OCI-M1 (cell line): ENCODE measurements around the gene PACRG.
A peak's percentile ranks its signal among the peaks of the same experiment; 100 is the strongest.

Experiments
- DNase-seq: peaks from one replicate; lab custom pipeline; 2025; lab: John Stamatoyannopoulos, UW

Gene PACRG

GRCh38 chr6:163335056-163335455 lies 607.3 kb downstream of the PACRG start:
- DNase-seq = no peak

GRCh38 chr6:163335671-163336545 lies 608.1 kb downstream of the PACRG start:
- DNase-seq = no peak

GRCh38 chr6:163336961-163337360 lies 609.2 kb downstream of the PACRG start:
- DNase-seq = no peak

- DNase-seq = no peak
These were observed 610.2 kb downstream of the PACRG start for GRCh38 chr6:163337958-163338357.

GRCh38 chr6:163338671-163339405 lies 611.1 kb downstream of the PACRG start:
- DNase-seq = peak; percentile 52

GRCh38 chr6:163339466-163339865 lies 611.7 kb downstream of the PACRG start:
- DNase-seq = no peak

GRCh38 chr6:163340201-163340887 lies 612.6 kb downstream of the PACRG start:
- no peak for DNase-seq

GRCh38 chr6:163341224-163342061 lies 613.7 kb downstream of the PACRG start:
- no peak for DNase-seq

- no peak for DNase-seq
These were observed 615.1 kb downstream of the PACRG start for GRCh38 chr6:163342571-163343539.

GRCh38 chr6:163343609-163344008 lies 615.8 kb downstream of the PACRG start:
- no peak for DNase-seq

GRCh38 chr6:163344411-163344810 lies 616.6 kb downstream of the PACRG start:
- DNase-seq = no peak

- no peak for DNase-seq
These were observed 618.2 kb downstream of the PACRG start for GRCh38 chr6:163345931-163346330.

- DNase-seq = no peak
These were observed 618.8 kb downstream of the PACRG start for GRCh38 chr6:163346497-163346961.

GRCh38 chr6:163347021-163347446 lies 619.3 kb downstream of the PACRG start:
- DNase-seq = no peak

- DNase-seq = no peak
These were observed 621.3 kb downstream of the PACRG start for GRCh38 chr6:163348789-163349680.

- no peak for DNase-seq
These were observed 621.9 kb downstream of the PACRG start for GRCh38 chr6:163349696-163350095.

- DNase-seq = no peak
These were observed 623.2 kb downstream of the PACRG start for GRCh38 chr6:163351013-163351412.

- DNase-seq = no peak
These were observed 624.4 kb downstream of the PACRG start for GRCh38 chr6:163352011-163352685.

GRCh38 chr6:163352966-163353365 lies 625.2 kb downstream of the PACRG start:
- DNase-seq = no peak
